Right cardiac atrium (tissue), 5 donors: ENCODE measurements around the gene DIP2B. TPM values are rescaled to one million over a fixed set of nuclear protein-coding genes. Genes with fewer than 3 reads are reported as not detected.

Source experiments
- ATAC-seq, 2 donors: fragments of 200-7000 bp; cut with Tn5 transposase; one replicate each; pipeline versions ENCODE4 v1.8.0 to v1.9.1; 2020; ENCODE audit warnings: moderate library complexity in 2 of 2, mild to moderate bottlenecking in 1 of 2
- DNase-seq, 3 donors: peaks; one replicate each; pipeline ENCODE4 v3.0.0-alpha.2; 2020
- H3K27ac ChIP-seq: one replicate; pipeline ENCODE4 v1.5.1; 2013; ENCODE audit warnings: mild to moderate bottlenecking, low read length, control low read depth, moderate library complexity
- H3K27me3 ChIP-seq: one replicate; pipeline ENCODE4 v1.6.1; 2013; ENCODE audit not compliant: control insufficient read depth, insufficient read depth
- H3K4me1 ChIP-seq: one replicate; pipeline ENCODE4 v1.6.1; 2013; ENCODE audit warnings: low read length; ENCODE audit not compliant: control insufficient read depth, insufficient read depth
- H3K4me3 ChIP-seq: one replicate; pipeline ENCODE4 v1.5.1; 2013; ENCODE audit warnings: low read length, control low read depth
- H3K9me3 ChIP-seq: one replicate; pipeline ENCODE4 v1.6.1; 2013; ENCODE audit warnings: low read length; ENCODE audit not compliant: control insufficient read depth
- WGBS: extraction: QIAGEN DNeasy Blood & Tissue Kit; methylation state at CpG from one replicate; pipeline ENCODE4 v1.1.7; 2013; 5-methylcytosine and 5-hydroxymethylcytosine counted together
- intact Hi-C, 4 donors: fragments of 100-400 bp; cut with DNase I; formaldehyde crosslinking; loops; one replicate each; pipeline versions ENCODE4 v1.11.0 to v1.14.0; 2022 to 2023
- polyA plus RNA-seq: library from polyadenylated mRNA; stranded (reverse); fragments of 200-250 nt; gene quantifications from one replicate; pipeline ENCODE4 v1.2.3, GENCODE V29; 2013
- total RNA-seq, 4 donors: library from RNA; stranded (reverse); fragmentation: NEBNext Ultra II Directional; extraction: Animal tissue kit (Norgen Biotek cat#: 25700); gene quantifications; one replicate each; pipeline ENCODE4 v1.2.1, GENCODE V29; 2021
- donor health status: healthy with polysubstance abuse.
- donor health status: DM: no; HTN: yes; CAD: no.
- donor health status: DM: no; HTN: no; CAD: no.
- donor health status: DM: no; HTN: yes; CAD: no; lungs with severe emphysema.
- donor health status: DM: yes; HTN: yes; CAD: no.

DIP2B gene
- total and polyA plus RNA-seq, 5 donors: 3.8 to 16.8 (median 11.8) TPM

DNA sequence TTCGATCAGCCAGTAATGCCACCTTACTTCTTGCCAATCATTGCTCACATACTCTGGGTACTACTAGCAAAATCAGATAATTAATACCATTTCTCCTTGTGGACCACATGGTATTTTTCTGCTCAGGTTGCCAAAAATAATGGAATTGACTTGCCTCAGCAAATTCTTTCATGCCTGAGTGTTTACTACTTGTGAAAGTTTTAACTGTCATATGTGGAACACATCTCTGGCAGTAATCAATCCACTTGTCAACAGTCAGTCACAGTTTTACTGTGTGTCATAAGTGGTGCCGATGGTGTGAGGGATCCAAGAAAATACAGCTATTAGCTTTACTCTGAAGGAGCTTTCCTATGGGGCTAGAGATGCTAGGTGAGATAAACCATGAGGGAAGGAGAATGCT is 203.8 kb downstream of the DIP2B start:
- Histone ChIP-seq H3K4me3 (no peak overlapping the region), H3K27me3 (no peaks in the 10 kb centered on the region), H3K9me3 (no peaks in the 10 kb centered on the region), H3K27ac (no peak overlapping the region), H3K4me1 (no peaks in the 10 kb centered on the region)
- intact Hi-C loops: no loop called here
- 73% methylated on average over 2 of the region's 2 CpGs for WGBS
- ATAC-seq: no peak
- DNase-seq: no peak

DNA sequence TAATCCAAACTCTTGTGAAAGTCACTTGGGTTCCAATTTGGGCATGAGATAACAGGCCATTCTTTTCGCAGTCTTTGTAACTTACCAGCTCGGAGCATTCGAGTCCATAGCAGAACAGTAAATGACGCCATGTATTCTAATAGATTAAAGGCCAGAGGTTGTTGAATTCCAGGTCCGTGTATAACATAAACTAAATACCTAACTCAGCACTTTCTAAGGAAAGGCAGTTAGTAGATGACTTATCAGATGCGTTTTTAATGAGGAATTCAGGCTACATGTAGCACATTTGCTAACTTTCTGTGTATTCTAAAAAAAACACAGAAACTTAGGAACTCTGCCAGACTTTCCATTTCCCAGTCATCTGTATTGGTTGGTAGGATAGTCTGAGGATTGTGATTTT is 206.3 kb downstream of the DIP2B start:
- ATAC-seq: no peak
- 74% methylated on average over 6 of the region's 6 CpGs for WGBS
- no peak for DNase-seq
- Histone ChIP-seq H3K4me3 (no peak overlapping the region), H3K9me3 (no peaks in the 10 kb centered on the region), H3K27me3 (no peaks in the 10 kb centered on the region), H3K27ac (no peak overlapping the region), H3K4me1 (no peaks in the 10 kb centered on the region)
- intact Hi-C loops: no loop called here

DNA sequence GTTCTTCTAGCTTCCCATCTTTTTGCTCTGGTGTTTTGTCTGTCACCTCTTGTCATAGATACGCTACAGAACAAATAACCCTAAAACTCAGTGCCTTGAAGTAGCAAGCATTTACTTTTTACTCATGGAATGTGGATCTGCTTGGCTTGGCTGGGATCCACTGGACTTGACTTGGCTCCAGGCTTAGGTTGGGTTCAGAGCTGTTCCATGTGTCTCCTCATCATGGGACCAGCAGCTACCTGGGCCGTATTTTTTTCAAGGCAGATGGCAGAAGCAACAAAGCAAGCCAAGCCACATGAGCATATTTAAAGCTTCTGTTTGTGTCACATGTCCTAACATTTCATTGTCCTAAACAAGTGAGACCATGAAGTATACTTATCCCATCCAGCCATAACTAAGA is 210.4 kb downstream of the DIP2B start:
- no peak for ATAC-seq
- intact Hi-C loops: no loop called here
- no peaks in the 10 kb centered on the region for H3K27me3 ChIP-seq
- 66% methylated on average over 2 of the region's 2 CpGs for WGBS
- H3K9me3 ChIP-seq: no peaks in the 10 kb centered on the region
- no peak overlapping the region for H3K4me3 ChIP-seq
- no peak overlapping the region for H3K27ac ChIP-seq
- no peak for DNase-seq
- no peaks in the 10 kb centered on the region for H3K4me1 ChIP-seq

DNA sequence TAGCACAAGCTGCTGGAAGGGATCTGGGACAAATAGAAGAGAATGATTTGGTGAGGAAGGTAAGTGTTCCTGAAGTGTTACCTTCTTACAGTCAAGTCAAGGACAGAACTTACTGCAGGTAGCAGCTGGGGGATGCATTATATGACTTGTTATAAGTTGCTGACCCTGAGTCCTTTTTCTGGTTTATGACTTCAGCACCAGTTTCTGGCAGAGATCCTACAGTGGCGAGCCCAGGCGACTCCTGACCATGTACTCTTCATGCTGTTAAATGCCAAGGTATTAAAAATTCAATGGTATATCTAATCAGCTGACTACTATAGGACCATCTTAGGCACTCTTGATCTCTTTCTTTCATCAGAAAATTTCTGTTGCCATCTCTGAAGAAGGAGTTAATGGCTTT is 214.0 kb downstream of the DIP2B start:
- WGBS: 85% methylated on average over 2 of the region's 2 CpGs
- no peak overlapping the region for H3K27ac ChIP-seq
- intact Hi-C loops: no loop called here
- ATAC-seq (no peak), DNase-seq (no peak)
- no peaks in the 10 kb centered on the region for H3K4me1 ChIP-seq
- no peaks in the 10 kb centered on the region for H3K27me3 ChIP-seq
- no peaks in the 10 kb centered on the region for H3K9me3 ChIP-seq
- no peak overlapping the region for H3K4me3 ChIP-seq

DNA sequence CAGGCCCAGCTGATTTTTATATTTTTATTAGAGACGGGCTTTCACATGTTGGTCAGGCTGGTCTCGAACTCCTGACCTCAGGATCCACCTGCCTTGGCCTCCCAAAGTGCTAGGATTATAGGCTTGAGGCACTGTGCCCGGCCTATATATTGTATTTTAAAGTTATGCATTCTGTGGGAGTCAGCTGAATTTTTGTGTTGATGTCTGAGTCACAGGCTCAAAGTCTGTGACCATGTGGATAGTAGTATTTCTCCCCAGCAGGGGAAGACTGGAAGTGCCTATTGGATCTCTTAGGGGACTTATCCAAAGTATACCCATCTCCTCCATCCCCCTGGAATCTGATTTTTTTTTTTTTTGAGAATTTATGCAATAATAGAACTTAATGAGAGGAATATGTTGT is 215.3 kb downstream of the DIP2B start:
- H3K27me3 ChIP-seq: no peaks in the 10 kb centered on the region
- DNase-seq (no peak), ATAC-seq (no peak)
- intact Hi-C loops: no loop called here
- WGBS: 95% methylated on average over 3 of the region's 3 CpGs
- H3K9me3 ChIP-seq: no peaks in the 10 kb centered on the region
- H3K4me3 ChIP-seq: no peak overlapping the region
- H3K4me1 ChIP-seq: no peaks in the 10 kb centered on the region
- no peak overlapping the region for H3K27ac ChIP-seq

DNA sequence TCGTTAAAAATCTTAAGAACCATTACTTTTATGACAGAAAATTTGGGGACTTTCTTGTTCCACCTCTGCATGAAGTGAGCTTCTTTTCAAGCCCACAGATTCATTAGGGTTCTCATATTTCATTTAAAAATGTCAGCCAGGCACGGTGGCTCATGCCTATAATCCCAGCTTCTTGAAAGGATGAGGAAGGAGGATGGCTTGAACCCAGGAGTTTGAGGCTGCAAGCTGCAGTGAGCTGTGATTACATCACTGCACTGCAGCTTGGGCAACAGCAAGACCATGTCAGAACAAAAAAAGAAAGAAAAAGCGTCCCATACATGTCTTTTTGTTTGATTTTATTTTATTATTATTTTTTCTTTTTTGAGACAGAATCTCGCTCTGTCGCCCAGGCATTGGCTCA is 215.7 kb downstream of the DIP2B start:
- Histone ChIP-seq H3K4me1 (no peaks in the 10 kb centered on the region), H3K27me3 (no peaks in the 10 kb centered on the region), H3K27ac (no peak overlapping the region), H3K4me3 (no peak overlapping the region), H3K9me3 (no peaks in the 10 kb centered on the region)
- ATAC-seq (no peak), DNase-seq (no peak)
- intact Hi-C loops: no loop called here
- WGBS: 88% methylated on average over 5 of the region's 5 CpGs

DNA sequence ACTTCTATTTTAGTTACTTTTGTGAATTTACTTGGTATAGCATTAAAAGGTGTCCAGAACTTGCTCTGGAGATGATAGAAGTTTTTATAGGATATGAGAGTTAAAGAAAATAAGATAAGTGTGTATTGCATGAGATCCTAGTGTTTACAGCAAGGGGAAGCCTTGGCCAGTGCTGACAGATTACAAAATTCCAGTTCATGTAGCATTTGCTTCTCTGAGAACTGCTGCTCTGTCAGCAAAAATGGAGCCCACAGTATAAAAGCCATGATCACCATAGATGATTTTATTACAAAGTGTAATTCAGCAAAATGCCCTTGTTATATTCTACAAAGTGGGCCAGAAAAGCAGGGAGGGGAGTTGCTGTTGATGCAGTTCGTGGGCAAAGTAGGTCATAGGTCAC is 219.1 kb downstream of the DIP2B start:
- WGBS: 70% methylated on average over 1 of the region's 1 CpG
- intact Hi-C loops: no loop called here
- DNase-seq (no peak), ATAC-seq (no peak)
- Histone ChIP-seq H3K27me3 (no peaks in the 10 kb centered on the region), H3K27ac (no peak overlapping the region), H3K4me3 (no peak overlapping the region), H3K9me3 (no peaks in the 10 kb centered on the region), H3K4me1 (no peaks in the 10 kb centered on the region)

DNA sequence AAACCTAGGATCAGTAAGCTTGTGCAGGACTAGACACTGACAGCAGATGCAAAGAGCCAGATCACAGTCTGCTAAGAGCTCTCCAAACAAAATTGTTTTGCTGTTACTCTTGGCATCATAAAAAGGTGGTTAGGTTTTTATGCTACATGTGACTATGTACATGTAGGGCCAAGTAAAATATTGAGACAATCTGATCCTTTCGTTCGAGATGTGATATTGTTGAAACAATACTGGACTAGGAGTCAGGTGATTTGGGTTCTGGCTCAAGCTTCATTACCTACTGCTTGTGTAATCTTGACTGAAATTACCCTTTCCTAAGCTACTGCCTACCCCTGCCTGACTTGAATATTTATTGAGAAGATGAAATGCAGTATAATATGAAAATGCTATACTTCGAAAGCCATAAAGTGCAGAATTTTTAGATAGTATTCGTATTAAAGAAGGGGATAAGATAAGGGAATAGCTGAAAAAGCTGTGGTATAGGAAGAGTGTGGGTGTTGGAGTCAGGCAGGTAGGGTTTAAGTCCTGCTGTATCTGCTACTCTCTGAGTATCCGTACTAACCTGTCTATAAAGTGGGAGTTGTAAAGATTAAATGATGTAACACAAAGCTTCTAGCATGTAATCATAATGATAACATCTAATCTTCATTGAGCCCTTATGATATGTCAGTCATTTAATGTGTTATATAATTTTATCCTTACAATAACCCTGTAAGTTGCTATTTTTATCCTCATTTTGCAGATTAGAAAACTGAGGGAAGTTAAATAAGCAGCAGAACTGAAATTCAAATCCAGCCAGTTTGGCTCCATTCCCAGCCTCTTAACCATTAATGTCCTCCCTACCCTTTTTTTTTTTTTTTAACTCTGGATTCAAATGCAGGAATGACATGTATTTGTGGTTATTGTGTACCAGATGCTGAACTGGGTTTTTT is 220.5 kb downstream of the DIP2B start:
- intact Hi-C loops: no loop called here
- peak; percentile 44 to 49 for ATAC-seq

DNA sequence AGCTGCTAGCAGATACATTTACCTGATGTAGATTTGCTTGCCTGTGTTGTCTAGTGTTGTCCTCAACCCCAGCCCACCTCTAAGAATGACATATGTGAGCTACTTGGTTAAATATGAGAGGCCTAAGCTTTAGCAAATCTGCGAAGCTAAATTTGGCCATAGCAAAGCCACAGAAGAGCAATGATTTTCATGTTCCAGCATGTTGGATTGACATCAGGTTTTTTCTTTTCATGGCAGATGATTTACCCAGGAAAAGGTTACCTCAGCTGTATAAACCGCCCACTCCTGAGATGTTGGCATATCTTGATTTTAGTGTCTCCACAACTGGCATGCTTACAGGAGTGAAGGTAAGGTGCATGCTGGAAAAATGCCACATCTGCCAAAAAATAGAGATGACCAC is 222.7 kb downstream of the DIP2B start:
- H3K27ac ChIP-seq: no peak overlapping the region
- 97% methylated on average over 2 of the region's 2 CpGs for WGBS
- no peaks in the 10 kb centered on the region for H3K9me3 ChIP-seq
- intact Hi-C loops: no loop called here
- H3K4me1 ChIP-seq: no peaks in the 10 kb centered on the region
- no peaks in the 10 kb centered on the region for H3K27me3 ChIP-seq
- no peak overlapping the region for H3K4me3 ChIP-seq
- ATAC-seq (no peak), DNase-seq (no peak)

More for the DNA sequence above, 220.5 kb downstream of the DIP2B start:
- no peaks in the 10 kb centered on the region for H3K4me1 ChIP-seq
- H3K27me3 ChIP-seq: no peaks in the 10 kb centered on the region
- no peak overlapping the region for H3K4me3 ChIP-seq
- no peaks in the 10 kb centered on the region for H3K9me3 ChIP-seq
- no peak overlapping the region for H3K27ac ChIP-seq
- DNase-seq: no peak
- 56% methylated on average over 5 of the region's 5 CpGs for WGBS

DNA sequence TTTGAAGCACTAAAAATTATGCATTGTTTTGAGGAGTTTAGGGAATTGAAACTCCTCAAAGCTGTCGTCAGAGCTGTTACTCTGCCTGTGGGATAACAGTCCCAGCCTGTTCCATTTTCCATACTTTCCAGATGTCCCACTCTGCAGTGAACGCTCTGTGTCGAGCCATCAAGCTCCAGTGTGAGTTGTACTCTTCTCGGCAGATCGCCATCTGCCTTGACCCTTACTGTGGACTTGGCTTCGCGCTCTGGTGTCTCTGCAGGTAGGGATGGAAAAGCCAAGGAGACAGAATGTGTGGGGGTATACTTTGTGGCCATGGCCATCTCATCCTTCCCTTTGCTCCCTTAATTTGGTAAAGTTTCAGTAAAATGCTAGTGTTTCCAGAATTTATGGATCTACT is 223.6 kb downstream of the DIP2B start:
- 80% methylated on average over 7 of the region's 7 CpGs for WGBS
- Histone ChIP-seq H3K9me3 (no peaks in the 10 kb centered on the region), H3K27me3 (no peaks in the 10 kb centered on the region), H3K4me3 (no peak overlapping the region), H3K27ac (no peak overlapping the region), H3K4me1 (no peaks in the 10 kb centered on the region)
- DNase-seq: no peak
- no peak for ATAC-seq
- intact Hi-C loops: no loop called here

DNA sequence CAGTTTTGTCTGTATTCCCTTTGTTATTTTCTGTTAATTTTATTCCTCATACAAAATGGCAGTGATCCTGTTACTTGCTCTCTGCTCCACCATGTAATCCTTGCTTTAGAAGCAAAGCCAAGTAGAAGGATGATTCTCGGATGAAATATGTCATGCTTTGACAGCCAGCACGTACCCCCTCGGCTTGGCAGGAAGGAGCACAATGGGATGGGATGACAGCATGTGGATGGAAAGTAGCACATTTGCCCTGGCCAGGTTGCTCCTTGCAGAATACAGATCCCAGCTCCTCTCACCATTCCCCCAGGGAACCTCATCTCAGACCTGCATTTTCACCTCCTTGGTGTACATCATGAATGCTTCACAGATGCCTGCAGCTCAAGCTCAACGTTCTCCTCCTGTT is 224.1 kb downstream of the DIP2B start:
- ATAC-seq: no peak
- Histone ChIP-seq H3K4me3 (no peak overlapping the region), H3K9me3 (no peaks in the 10 kb centered on the region), H3K27ac (no peak overlapping the region), H3K27me3 (no peaks in the 10 kb centered on the region), H3K4me1 (no peaks in the 10 kb centered on the region)
- 75% methylated on average over 4 of the region's 4 CpGs for WGBS
- no peak for DNase-seq
- intact Hi-C loops: no loop called here
